GDM1 (cell line): ENCODE results near the gene TBL1X.
"Not testable (repeated sequence)": the region's sequence is repeated elsewhere in the genome, so short reads cannot be mapped to it uniquely, and the experiment has no call there.

Source experiments
- DNase-seq: peaks from one replicate; lab custom pipeline; 2025; lab: John Stamatoyannopoulos, UW

TBL1X gene

GRCh38 chrX:9536156-9536555 is 71.3 kb downstream of the TBL1X start:
- DNase-seq = not testable (repeated sequence)

- no peak for DNase-seq
These were observed 72.9 kb downstream of the TBL1X start for GRCh38 chrX:9537781-9538180.

- no peak for DNase-seq
These were observed 73.7 kb downstream of the TBL1X start for GRCh38 chrX:9538544-9539045.

- no peak for DNase-seq
These were observed 74.9 kb downstream of the TBL1X start for GRCh38 chrX:9539605-9540387.

GRCh38 chrX:9542106-9542760 is 77.4 kb downstream of the TBL1X start:
- no peak for DNase-seq

GRCh38 chrX:9542761-9543111 is 77.9 kb downstream of the TBL1X start:
- DNase-seq = no peak

- DNase-seq = no peak
These were observed 90.5 kb downstream of the TBL1X start for GRCh38 chrX:9555354-9555753.

GRCh38 chrX:9557091-9557490 is 92.2 kb downstream of the TBL1X start:
- DNase-seq = no peak

- DNase-seq = no peak
These were observed 92.7 kb downstream of the TBL1X start for GRCh38 chrX:9557521-9557920.

- DNase-seq = no peak
These were observed 93.8 kb downstream of the TBL1X start for GRCh38 chrX:9558615-9559014.

- no peak for DNase-seq
These were observed 95.4 kb downstream of the TBL1X start for GRCh38 chrX:9560219-9560618.

- no peak for DNase-seq
These were observed 96.3 kb downstream of the TBL1X start for GRCh38 chrX:9561199-9561598.

GRCh38 chrX:9562851-9563250 is 98.0 kb downstream of the TBL1X start:
- no peak for DNase-seq

GRCh38 chrX:9566150-9566621 is 101.3 kb downstream of the TBL1X start:
- DNase-seq = no peak

GRCh38 chrX:9569876-9570301 is 105.0 kb downstream of the TBL1X start:
- DNase-seq = no peak

- no peak for DNase-seq
These were observed 108.6 kb downstream of the TBL1X start for GRCh38 chrX:9573282-9574106.

GRCh38 chrX:9576059-9576458 is 111.2 kb downstream of the TBL1X start:
- no peak for DNase-seq

GRCh38 chrX:9577555-9577954 is 112.7 kb downstream of the TBL1X start:
- no peak for DNase-seq

- DNase-seq = no peak
These were observed 113.4 kb downstream of the TBL1X start for GRCh38 chrX:9578083-9578779.

GRCh38 chrX:9581771-9582385 is 117.0 kb downstream of the TBL1X start:
- no peak for DNase-seq

GRCh38 chrX:9582956-9583355 is 118.1 kb downstream of the TBL1X start:
- DNase-seq = no peak
